ENCODE results near the gene HOXA9. TPM values are rescaled to one million over a fixed set of nuclear protein-coding genes. Genes with fewer than 3 reads are reported as not detected.
A peak's percentile ranks its signal among the peaks of the same experiment; 100 is the strongest.

HOXA9 gene
- total and polyA plus RNA-seq, 2 of the 8 experiments (the other 6 are each of a cell fraction or from before 2014, with no cell fraction given): not detected

DNA sequence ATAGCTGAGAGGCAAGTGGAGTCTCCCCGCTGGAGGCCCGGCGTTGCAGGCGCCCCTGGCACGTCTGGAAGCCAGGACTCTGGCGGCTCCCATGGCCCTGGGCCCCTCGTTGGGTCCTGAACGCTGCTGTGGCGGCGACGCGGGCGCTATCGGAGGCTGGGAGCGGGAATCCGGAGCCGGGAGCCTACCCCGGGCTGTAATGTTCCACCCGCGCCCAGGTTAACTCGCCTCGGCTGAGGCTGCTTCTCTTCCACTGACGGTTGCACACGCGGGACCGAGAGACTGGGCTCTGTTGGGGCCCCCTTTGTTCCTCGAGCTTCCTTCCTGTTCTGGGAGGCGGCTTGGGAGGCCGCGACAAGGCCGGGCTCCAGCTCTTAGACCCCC lies 20.6 kb downstream of the HOXA9 start:
- Histone ChIP-seq H4K8ac (ENCODE audit: extremely low read depth, insufficient read depth, low read length) (peak overlapping the region; percentile 9; the same call in 1 of the 2 replicates), H3K4me2 (ENCODE audit: insufficient read depth in 1 of 2, low read depth in 2 of 2, low read length in 2 of 2) (no peak overlapping the region), H3K4me3 (ENCODE audit: extremely low read depth in 1 of 4, insufficient read depth in 2 of 4, low read depth in 3 of 4, low read length in 4 of 4) (no peak overlapping the region), H3K9ac (replicated peaks in 1 of 4; ENCODE audit: extremely low read depth in 1 of 4, low read depth in 3 of 4, low read length in 3 of 4) (no peak overlapping the region), H4K20me1 (replicated peaks in 1 of 2; ENCODE audit: control insufficient read depth in 1 of 2, insufficient read depth in 2 of 2, low read length in 2 of 2) (peaks cover 26 to 31% of the 10 kb centered on the region in 2 experiments), H3K14ac (ENCODE audit: insufficient read length) (no peak overlapping the region), H3K18ac (ENCODE audit: extremely low read depth, low read length) (no peak overlapping the region), H3K27ac (ENCODE audit: low read depth, low read length) (no peak overlapping the region), H3K9me3 (ENCODE audit: insufficient read depth in 2 of 2, low read depth in 1 of 2, low read length in 1 of 2) (peaks cover 0 to 3% of the 10 kb centered on the region in 2 experiments; a peak in 1 of 4 replicates), H2BK15ac (ENCODE audit: low read length) (no peak overlapping the region), H2BK12ac (ENCODE audit: low read depth, low read length) (no peak overlapping the region), H3K23me2 (ENCODE audit: low read depth, low read length) (peaks cover 9% of the 10 kb centered on the region), H3K27me3 (replicated peaks in 1 of 4; ENCODE audit: control insufficient read depth in 3 of 4, extremely low read depth in 1 of 4, insufficient read depth in 3 of 4, low read length in 3 of 4) (peaks cover 96 to 100% (median 99%) of the 10 kb centered on the region in 4 experiments), H3K4me1 (replicated peaks in 1 of 4; ENCODE audit: control insufficient read depth in 3 of 4, insufficient read depth in 4 of 4, low read length in 3 of 4) (peaks cover 0 to 9% (median 5%) of the 10 kb centered on the region in 4 experiments; a peak in 5 of 7 replicates), H2AFZ (ENCODE audit: low read length) (no peak overlapping the region), H3K79me2 (ENCODE audit: control insufficient read depth in 1 of 2, insufficient read depth in 2 of 2, low read length in 2 of 2) (no peaks in the 10 kb centered on the region), H4K91ac (replicated peaks; ENCODE audit: insufficient read length, low read length) (no peak overlapping the region), H2BK20ac (ENCODE audit: low read length) (no peak overlapping the region), H4K5ac (ENCODE audit: insufficient read length, low read depth, low read length) (no peak overlapping the region), H2BK5ac (ENCODE audit: low read depth, low read length) (no peak overlapping the region), H3K4ac (replicated peaks; ENCODE audit: insufficient read length, low read depth, low read length) (no peak overlapping the region), H3K36me3 (ENCODE audit: control insufficient read depth in 2 of 4, insufficient read depth in 4 of 4, low read length in 3 of 4) (peaks cover 0 to 6% (median 0%) of the 10 kb centered on the region in 4 experiments; a peak in 1 of 8 replicates), H2AK5ac (ENCODE audit: low read depth, low read length) (no peak overlapping the region), H3K79me1 (ENCODE audit: low read depth, low read length) (no peaks in the 10 kb centered on the region), H2BK120ac (replicated peaks; ENCODE audit: low read depth, low read length) (no peak overlapping the region), H3K56ac (replicated peaks; ENCODE audit: insufficient read length, low read depth, low read length) (no peak overlapping the region), H3K23ac (ENCODE audit: insufficient read length) (no peak overlapping the region)
- 17% methylated on average over 30 of the region's 31 CpGs; no CpG with 5 or more reads in 1 of the 2 experiments for WGBS, 2 experiments (ENCODE audit: extremely low coverage in 1 of 2, insufficient coverage in 1 of 2, insufficient read length in 1 of 2, insufficient replicate concordance in 2 of 2, low coverage in 1 of 2, low lambda C conversion rate in 2 of 2, missing lambda C conversion rate in 1 of 2)
- ChIA-PET CTCF (ENCODE audit: partially characterized antibody) (interaction anchor here (0.7 to 12.5 kb wide), 26 partner anchors 9 to 1247 kb away, joined by 3 to 123 read pairs (median 12); partner anchors contain the start of genes HOXA1, HOXA10, HOXA3 and HOXA4), POLR2A (ENCODE audit: partially characterized antibody) (no interaction called here)
- FAIRE-seq (no peak), DNase-seq (ENCODE audit: low read depth in 1 of 2, low spot score in 2 of 2) (peak in 1 of 2 experiments; percentile 56)
- no peak for TF ChIP-seq CBX5 (IDR thresholded peaks at IDR 0.05; ENCODE audit: low read depth, low read length)
- no peak for TF ChIP-seq ASH2L (IDR thresholded peaks at IDR 0.05; ENCODE audit: low read length)
- no peak for TF ChIP-seq SIRT6 (IDR thresholded peaks at IDR 0.05; ENCODE audit: low read length)
- TF ChIP-seq SP4 (IDR thresholded peaks at IDR 0.05; ENCODE audit: low read length): no peak
- no peak for TF ChIP-seq CHD1 (IDR thresholded peaks at IDR 0.05; ENCODE audit: low read depth, low read length)
- TF ChIP-seq KDM4A (IDR thresholded peaks at IDR 0.05; ENCODE audit: low read depth, low read length, severe bottlenecking): no peak
- no peak for TF ChIP-seq BACH1 (IDR thresholded peaks at IDR 0.05; ENCODE audit: low read length)
- TF ChIP-seq RNF2 (IDR thresholded peaks at IDR 0.05; ENCODE audit: borderline replicate concordance, low read depth, low read length, missing control alignments, poor library complexity, severe bottlenecking): no peak
- TF ChIP-seq POLR2A (IDR thresholded peaks at IDR 0.05; ENCODE audit: control extremely low read depth in 1 of 2, low read depth in 2 of 2, low read length in 2 of 2): no peak
- TF ChIP-seq EGR1 (IDR thresholded peaks at IDR 0.05; ENCODE audit: borderline replicate concordance, low read depth, low read length): no peak
- TF ChIP-seq RXRA (IDR thresholded peaks at IDR 0.05; ENCODE audit: insufficient read depth, low read depth, low read length): no peak
- TF ChIP-seq, protein P1, sequence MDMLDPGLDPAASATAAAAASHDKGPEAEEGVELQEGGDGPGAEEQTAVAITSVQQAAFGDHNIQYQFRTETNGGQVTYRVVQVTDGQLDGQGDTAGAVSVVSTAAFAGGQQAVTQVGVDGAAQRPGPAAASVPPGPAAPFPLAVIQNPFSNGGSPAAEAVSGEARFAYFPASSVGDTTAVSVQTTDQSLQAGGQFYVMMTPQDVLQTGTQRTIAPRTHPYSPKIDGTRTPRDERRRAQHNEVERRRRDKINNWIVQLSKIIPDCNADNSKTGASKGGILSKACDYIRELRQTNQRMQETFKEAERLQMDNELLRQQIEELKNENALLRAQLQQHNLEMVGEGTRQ (IDR thresholded peaks at IDR 0.05; ENCODE audit: low read length): no peak
- TF ChIP-seq BCL11A (IDR thresholded peaks at IDR 0.05; ENCODE audit: low read depth in 2 of 2, low read length in 2 of 2): no peak
- TF ChIP-seq CHD2 (IDR thresholded peaks at IDR 0.05; ENCODE audit: low read length): no peak

All from H1 (cell line).